BE2C (cell line): ENCODE results near the gene NRL.

ENCODE experiments used
- DNase-seq: peaks from one replicate; pipeline ENCODE4 v3.0.0-alpha.2; 2020
- H3K27me3 ChIP-seq: fragments of 250-450 bp; sonication (Bioruptor Pico); 2 replicates; pipeline ENCODE4 v1.5.1; 2020; ENCODE audit warnings: mild to moderate bottlenecking
- H3K36me3 ChIP-seq: fragments of 250-450 bp; sonication (Bioruptor Pico); 2 replicates; pipeline ENCODE4 v1.5.1; 2020; ENCODE audit warnings: mild to moderate bottlenecking
- H3K4me1 ChIP-seq: fragments of 250-450 bp; sonication (Bioruptor Pico); 2 replicates; pipeline ENCODE4 v1.5.1; 2020
- H3K4me3 ChIP-seq: 2 replicates; pipeline ENCODE4 v1.5.1; 2011; ENCODE audit warnings: low read depth, low read length
- H3K9me3 ChIP-seq: fragments of 250-450 bp; sonication (Bioruptor Pico); 2 replicates; pipeline ENCODE4 v1.5.1; 2020
- CTCF ChIP-seq: IDR thresholded peaks from 2 replicates; pipeline ENCODE4 v1.5.1; 2012; ENCODE audit warnings: mild to moderate bottlenecking, low read depth, low read length

The NRL gene

GRCh38 chr14:24086193-24086955 is 28.4 kb downstream of the NRL start:
- Histone ChIP-seq H3K27me3 (no peaks in the 10 kb centered on the region), H3K36me3 (no peaks in the 10 kb centered on the region)

GRCh38 chr14:24085215-24085614 is 29.5 kb downstream of the NRL start:
- Histone ChIP-seq H3K4me1 (peaks cover 6% of the 10 kb centered on the region), H3K4me3 (no peak overlapping the region), H3K36me3 (no peaks in the 10 kb centered on the region), H3K9me3 (no peaks in the 10 kb centered on the region), H3K27me3 (no peaks in the 10 kb centered on the region)
- no peak for TF ChIP-seq CTCF
- DNase-seq = no peak

More at GRCh38 chr14:24086193-24086955, 28.4 kb downstream of the NRL start:
- Histone ChIP-seq H3K4me3 (no peak overlapping the region), H3K9me3 (no peaks in the 10 kb centered on the region), H3K4me1 (peaks cover 5% of the 10 kb centered on the region; the same call in 1 of the 2 replicates)
- DNase-seq = no peak
- TF ChIP-seq CTCF = no peak

- no peak for TF ChIP-seq CTCF
- H3K27me3 ChIP-seq = no peaks in the 10 kb centered on the region
- no peaks in the 10 kb centered on the region for H3K36me3 ChIP-seq
- DNase-seq = no peak
- no peaks in the 10 kb centered on the region for H3K9me3 ChIP-seq
- peaks cover 9% of the 10 kb centered on the region for H3K4me1 ChIP-seq
- H3K4me3 ChIP-seq = no peak overlapping the region
Measured at GRCh38 chr14:24084440-24084839, 30.3 kb downstream of the NRL start.

GRCh38 chr14:24083462-24083861 is 31.3 kb downstream of the NRL start:
- peaks cover 17% of the 10 kb centered on the region for H3K4me1 ChIP-seq
- H3K9me3 ChIP-seq = no peaks in the 10 kb centered on the region
- no peak for TF ChIP-seq CTCF
- no peak for DNase-seq
- no peak overlapping the region for H3K4me3 ChIP-seq
- H3K27me3 ChIP-seq = no peaks in the 10 kb centered on the region
- no peaks in the 10 kb centered on the region for H3K36me3 ChIP-seq

GRCh38 chr14:24082411-24083080 is 32.2 kb downstream of the NRL start:
- no peak for DNase-seq

More at GRCh38 chr14:24082411-24083080, 32.2 kb downstream of the NRL start:
- Histone ChIP-seq H3K36me3 (no peaks in the 10 kb centered on the region), H3K4me1 (peaks cover 17% of the 10 kb centered on the region), H3K4me3 (no peak overlapping the region), H3K9me3 (no peaks in the 10 kb centered on the region), H3K27me3 (no peaks in the 10 kb centered on the region)
- TF ChIP-seq CTCF = no peak
